Measurements from ENCODE around the gene PTPRQ.

PTPRQ gene

GRCh38 chr12:80681786-80682185 lies 237.8 kb downstream of the PTPRQ start:
- H3K4me3 ChIP-seq (ENCODE audit: control insufficient read depth, low read depth, low read length), result no peak overlapping the region
- no peak for DNase-seq (ENCODE audit: low read depth)
- no peak for TF ChIP-seq CTCF (IDR thresholded peaks at IDR 0.05; ENCODE audit: control insufficient read depth, insufficient read depth, low read depth, low read length, missing control alignments)

- no peak for TF ChIP-seq CTCF (IDR thresholded peaks at IDR 0.05; ENCODE audit: control insufficient read depth, insufficient read depth, low read depth, low read length, missing control alignments)
- no peak overlapping the region for H3K4me3 ChIP-seq (ENCODE audit: control insufficient read depth, low read depth, low read length)
- DNase-seq (ENCODE audit: low read depth), result no peak
Observed at GRCh38 chr12:80684077-80684495, 240.1 kb downstream of the PTPRQ start.

- H3K4me3 ChIP-seq (ENCODE audit: control insufficient read depth, low read depth, low read length), result no peak overlapping the region
- DNase-seq (ENCODE audit: low read depth), result no peak
- no peak for TF ChIP-seq CTCF (IDR thresholded peaks at IDR 0.05; ENCODE audit: control insufficient read depth, insufficient read depth, low read depth, low read length, missing control alignments)
Observed at GRCh38 chr12:80690090-80690489, 246.1 kb downstream of the PTPRQ start.

GRCh38 chr12:80690513-80690912 lies 246.5 kb downstream of the PTPRQ start:
- no peak for TF ChIP-seq CTCF (IDR thresholded peaks at IDR 0.05; ENCODE audit: control insufficient read depth, insufficient read depth, low read depth, low read length, missing control alignments)
- DNase-seq (ENCODE audit: low read depth), result no peak
- H3K4me3 ChIP-seq (ENCODE audit: control insufficient read depth, low read depth, low read length), result no peak overlapping the region

- no peak for DNase-seq (ENCODE audit: low read depth)
- no peak overlapping the region for H3K4me3 ChIP-seq (ENCODE audit: control insufficient read depth, low read depth, low read length)
- no peak for TF ChIP-seq CTCF (IDR thresholded peaks at IDR 0.05; ENCODE audit: control insufficient read depth, insufficient read depth, low read depth, low read length, missing control alignments)
Observed at GRCh38 chr12:80692114-80692513, 248.1 kb downstream of the PTPRQ start.

GRCh38 chr12:80697270-80697887 lies 253.3 kb downstream of the PTPRQ start:
- TF ChIP-seq CTCF (IDR thresholded peaks at IDR 0.05; ENCODE audit: control insufficient read depth, insufficient read depth, low read depth, low read length, missing control alignments), result no peak
- no peak for DNase-seq (ENCODE audit: low read depth)
- H3K4me3 ChIP-seq (ENCODE audit: control insufficient read depth, low read depth, low read length), result no peak overlapping the region

- TF ChIP-seq CTCF (IDR thresholded peaks at IDR 0.05; ENCODE audit: control insufficient read depth, insufficient read depth, low read depth, low read length, missing control alignments), result no peak
- no peak for DNase-seq (ENCODE audit: low read depth)
- H3K4me3 ChIP-seq (ENCODE audit: control insufficient read depth, low read depth, low read length), result no peak overlapping the region
Observed at GRCh38 chr12:80698256-80698655, 254.2 kb downstream of the PTPRQ start.
